ENCODE data around the gene THEMIS. TPM values are rescaled to one million over a fixed set of nuclear protein-coding genes. Genes with fewer than 3 reads are reported as not detected.

The THEMIS gene
- polyA plus RNA-seq, 1 donor from 2014 or later = not detected

DNA sequence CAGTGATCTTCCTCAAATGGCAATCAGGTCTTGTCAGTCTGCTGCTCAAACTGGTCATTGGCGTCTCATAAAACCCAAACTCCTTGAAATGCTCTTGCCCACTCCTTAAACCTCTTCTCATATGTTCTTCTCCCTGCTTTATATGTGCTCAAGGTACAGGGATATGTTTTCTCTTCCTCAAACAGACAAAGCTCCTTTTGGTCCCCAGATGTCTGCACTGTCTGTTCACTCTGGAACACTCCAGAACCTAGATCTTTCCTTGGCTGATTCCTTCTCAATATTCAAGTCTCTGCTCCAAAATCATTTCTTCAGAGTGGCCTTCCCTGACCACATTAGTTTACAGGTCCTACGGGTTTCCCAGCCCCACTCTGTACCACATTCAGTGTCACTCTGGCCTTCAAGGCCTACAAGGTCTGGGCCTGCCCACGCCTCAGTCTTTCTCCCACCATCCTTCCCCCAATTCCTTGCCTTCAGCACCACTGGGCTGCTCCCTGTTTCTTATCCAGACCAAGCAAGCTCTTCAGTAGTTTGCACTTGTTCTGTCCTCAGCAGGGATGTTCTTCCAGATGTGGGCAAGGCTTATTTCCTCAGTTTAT is 9.0 kb downstream of the THEMIS start:
- Histone ChIP-seq H3K9me2 (ENCODE audit: insufficient read depth, low read length) (no peaks in the 10 kb centered on the region), H3K27ac (ENCODE audit: low read length) (no peak overlapping the region), H4K20me1 (ENCODE audit: insufficient read depth) (no peaks in the 10 kb centered on the region), H2AFZ (ENCODE audit: low read depth, low read length) (no peak overlapping the region), H3K9me3 (ENCODE audit: low read length) (no peaks in the 10 kb centered on the region), H3F3A (ENCODE audit: insufficient read depth, low read length, poor library complexity, severe bottlenecking) (no peaks in the 10 kb centered on the region), H3K4me2 (ENCODE audit: low read length) (no peak overlapping the region), H3K9ac (ENCODE audit: low read length) (no peak overlapping the region), H3K27me3 (ENCODE audit: insufficient read depth, low read depth, low read length) (no peaks in the 10 kb centered on the region), H3K79me2 (replicated peaks; ENCODE audit: insufficient read depth, low read length) (no peaks in the 10 kb centered on the region), H3K36me3 (ENCODE audit: insufficient read depth, low read length) (no peaks in the 10 kb centered on the region), H3K4me3 (ENCODE audit: low read length) (no peak overlapping the region)
- TF ChIP-seq SMC3 (conservative IDR thresholded peaks at IDR 0.05; ENCODE audit: poor library complexity) (no peak), RAD21 (conservative IDR thresholded peaks at IDR 0.05) (no peak), MXI1 (conservative IDR thresholded peaks at IDR 0.05; ENCODE audit: poor library complexity, severe bottlenecking) (no peak)
- TF ChIP-seq, protein P1, sequence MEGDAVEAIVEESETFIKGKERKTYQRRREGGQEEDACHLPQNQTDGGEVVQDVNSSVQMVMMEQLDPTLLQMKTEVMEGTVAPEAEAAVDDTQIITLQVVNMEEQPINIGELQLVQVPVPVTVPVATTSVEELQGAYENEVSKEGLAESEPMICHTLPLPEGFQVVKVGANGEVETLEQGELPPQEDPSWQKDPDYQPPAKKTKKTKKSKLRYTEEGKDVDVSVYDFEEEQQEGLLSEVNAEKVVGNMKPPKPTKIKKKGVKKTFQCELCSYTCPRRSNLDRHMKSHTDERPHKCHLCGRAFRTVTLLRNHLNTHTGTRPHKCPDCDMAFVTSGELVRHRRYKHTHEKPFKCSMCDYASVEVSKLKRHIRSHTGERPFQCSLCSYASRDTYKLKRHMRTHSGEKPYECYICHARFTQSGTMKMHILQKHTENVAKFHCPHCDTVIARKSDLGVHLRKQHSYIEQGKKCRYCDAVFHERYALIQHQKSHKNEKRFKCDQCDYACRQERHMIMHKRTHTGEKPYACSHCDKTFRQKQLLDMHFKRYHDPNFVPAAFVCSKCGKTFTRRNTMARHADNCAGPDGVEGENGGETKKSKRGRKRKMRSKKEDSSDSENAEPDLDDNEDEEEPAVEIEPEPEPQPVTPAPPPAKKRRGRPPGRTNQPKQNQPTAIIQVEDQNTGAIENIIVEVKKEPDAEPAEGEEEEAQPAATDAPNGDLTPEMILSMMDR (IDR thresholded peaks at IDR 0.05; ENCODE audit: poor library complexity, severe bottlenecking) = no peak

DNA sequence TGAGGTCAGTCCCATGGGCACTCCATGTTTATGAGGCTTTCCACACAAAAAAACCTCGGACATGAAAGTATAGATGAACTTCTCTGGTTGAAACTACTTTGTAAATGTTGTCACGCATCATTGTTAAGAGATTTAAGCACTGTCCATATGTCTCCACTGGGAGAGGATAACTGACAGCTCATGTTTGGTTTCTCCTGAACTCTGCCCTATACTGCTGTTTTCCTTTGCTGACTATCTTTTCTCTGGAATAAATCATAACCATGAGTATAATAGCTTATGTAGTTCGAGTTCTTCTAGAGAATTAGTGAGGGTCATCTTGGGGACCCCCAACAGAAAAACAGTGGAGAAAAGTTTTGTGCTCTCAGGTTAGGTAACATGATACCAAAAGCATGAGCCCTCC is 14.3 kb downstream of the THEMIS start:
- H3K9me2 ChIP-seq (ENCODE audit: insufficient read depth, low read length) = no peaks in the 10 kb centered on the region
- H3K27me3 ChIP-seq (ENCODE audit: insufficient read depth, low read depth, low read length) = no peaks in the 10 kb centered on the region
- H3K9me3 ChIP-seq (ENCODE audit: low read length) = no peaks in the 10 kb centered on the region
- no peak overlapping the region for H3K4me3 ChIP-seq (ENCODE audit: low read length)
- TF ChIP-seq EP300 (conservative IDR thresholded peaks at IDR 0.05; ENCODE audit: poor library complexity, severe bottlenecking) (no peak), TAF1 (IDR thresholded peaks at IDR 0.05; ENCODE audit: low read depth) (no peak), MXI1 (conservative IDR thresholded peaks at IDR 0.05; ENCODE audit: poor library complexity, severe bottlenecking) (no peak), POLR2AphosphoS5 (IDR thresholded peaks at IDR 0.05) (no peak), SMC3 (conservative IDR thresholded peaks at IDR 0.05; ENCODE audit: poor library complexity) (no peak)
- TF ChIP-seq, protein P2, sequence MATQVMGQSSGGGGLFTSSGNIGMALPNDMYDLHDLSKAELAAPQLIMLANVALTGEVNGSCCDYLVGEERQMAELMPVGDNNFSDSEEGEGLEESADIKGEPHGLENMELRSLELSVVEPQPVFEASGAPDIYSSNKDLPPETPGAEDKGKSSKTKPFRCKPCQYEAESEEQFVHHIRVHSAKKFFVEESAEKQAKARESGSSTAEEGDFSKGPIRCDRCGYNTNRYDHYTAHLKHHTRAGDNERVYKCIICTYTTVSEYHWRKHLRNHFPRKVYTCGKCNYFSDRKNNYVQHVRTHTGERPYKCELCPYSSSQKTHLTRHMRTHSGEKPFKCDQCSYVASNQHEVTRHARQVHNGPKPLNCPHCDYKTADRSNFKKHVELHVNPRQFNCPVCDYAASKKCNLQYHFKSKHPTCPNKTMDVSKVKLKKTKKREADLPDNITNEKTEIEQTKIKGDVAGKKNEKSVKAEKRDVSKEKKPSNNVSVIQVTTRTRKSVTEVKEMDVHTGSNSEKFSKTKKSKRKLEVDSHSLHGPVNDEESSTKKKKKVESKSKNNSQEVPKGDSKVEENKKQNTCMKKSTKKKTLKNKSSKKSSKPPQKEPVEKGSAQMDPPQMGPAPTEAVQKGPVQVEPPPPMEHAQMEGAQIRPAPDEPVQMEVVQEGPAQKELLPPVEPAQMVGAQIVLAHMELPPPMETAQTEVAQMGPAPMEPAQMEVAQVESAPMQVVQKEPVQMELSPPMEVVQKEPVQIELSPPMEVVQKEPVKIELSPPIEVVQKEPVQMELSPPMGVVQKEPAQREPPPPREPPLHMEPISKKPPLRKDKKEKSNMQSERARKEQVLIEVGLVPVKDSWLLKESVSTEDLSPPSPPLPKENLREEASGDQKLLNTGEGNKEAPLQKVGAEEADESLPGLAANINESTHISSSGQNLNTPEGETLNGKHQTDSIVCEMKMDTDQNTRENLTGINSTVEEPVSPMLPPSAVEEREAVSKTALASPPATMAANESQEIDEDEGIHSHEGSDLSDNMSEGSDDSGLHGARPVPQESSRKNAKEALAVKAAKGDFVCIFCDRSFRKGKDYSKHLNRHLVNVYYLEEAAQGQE (IDR thresholded peaks at IDR 0.05; ENCODE audit: borderline replicate concordance) = no peak
- no peaks in the 10 kb centered on the region for H4K20me1 ChIP-seq (ENCODE audit: insufficient read depth)
- H3K9ac ChIP-seq (ENCODE audit: low read length) = no peak overlapping the region
- no peak overlapping the region for H2AFZ ChIP-seq (ENCODE audit: low read depth, low read length)
- no peaks in the 10 kb centered on the region for H3F3A ChIP-seq (ENCODE audit: insufficient read depth, low read length, poor library complexity, severe bottlenecking)
- H3K4me2 ChIP-seq (ENCODE audit: low read length) = no peak overlapping the region
- H3K79me2 ChIP-seq (replicated peaks; ENCODE audit: insufficient read depth, low read length) = no peaks in the 10 kb centered on the region
- H3K27ac ChIP-seq (ENCODE audit: low read length) = no peak overlapping the region
- no peaks in the 10 kb centered on the region for H3K36me3 ChIP-seq (ENCODE audit: insufficient read depth, low read length)

DNA sequence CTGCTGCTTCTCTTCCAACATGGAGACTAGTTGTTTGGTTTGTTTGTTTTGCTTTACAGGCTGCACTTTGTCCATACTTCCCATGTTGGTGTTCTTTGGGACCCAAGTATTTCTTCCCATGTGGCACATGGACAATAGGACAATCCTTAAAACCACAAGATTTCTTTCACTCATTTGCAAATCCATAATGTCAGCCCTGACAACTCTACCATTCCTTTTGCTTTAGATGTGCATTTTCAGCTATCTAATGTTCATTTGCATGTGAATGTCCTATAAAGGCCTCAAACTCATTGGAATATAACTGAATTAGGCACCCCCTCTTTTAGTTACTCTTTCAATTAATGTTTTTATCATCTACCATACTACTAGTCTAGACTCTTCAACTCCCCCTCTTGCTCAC is 16.7 kb downstream of the THEMIS start:
- Histone ChIP-seq H2AFZ (ENCODE audit: low read depth, low read length) (no peak overlapping the region), H3K9ac (ENCODE audit: low read length) (no peak overlapping the region)
- TF ChIP-seq, protein P1 (IDR thresholded peaks at IDR 0.05; ENCODE audit: poor library complexity, severe bottlenecking) = no peak
- TF ChIP-seq, protein P2 (IDR thresholded peaks at IDR 0.05; ENCODE audit: borderline replicate concordance) = no peak
- TF ChIP-seq RAD21 (conservative IDR thresholded peaks at IDR 0.05) (no peak), TAF1 (IDR thresholded peaks at IDR 0.05; ENCODE audit: low read depth) (no peak), SMC3 (conservative IDR thresholded peaks at IDR 0.05; ENCODE audit: poor library complexity) (no peak), EP300 (conservative IDR thresholded peaks at IDR 0.05; ENCODE audit: poor library complexity, severe bottlenecking) (no peak), POLR2AphosphoS5 (IDR thresholded peaks at IDR 0.05) (no peak), EZH2 (IDR thresholded peaks at IDR 0.05; ENCODE audit: borderline replicate concordance, insufficient read depth, low read length, poor library complexity, severe bottlenecking) (no peak), MXI1 (conservative IDR thresholded peaks at IDR 0.05; ENCODE audit: poor library complexity, severe bottlenecking) (no peak)

More for the DNA sequence above, 16.7 kb downstream of the THEMIS start:
- no peaks in the 10 kb centered on the region for H3K36me3 ChIP-seq (ENCODE audit: insufficient read depth, low read length)
- H3K9me2 ChIP-seq (ENCODE audit: insufficient read depth, low read length) = no peaks in the 10 kb centered on the region
- no peak overlapping the region for H3K4me3 ChIP-seq (ENCODE audit: low read length)
- H3K27ac ChIP-seq (ENCODE audit: low read length) = no peak overlapping the region
- H4K20me1 ChIP-seq (ENCODE audit: insufficient read depth) = no peaks in the 10 kb centered on the region
- no peaks in the 10 kb centered on the region for H3K9me3 ChIP-seq (ENCODE audit: low read length)
- H3K4me2 ChIP-seq (ENCODE audit: low read length) = no peak overlapping the region
- no peaks in the 10 kb centered on the region for H3K27me3 ChIP-seq (ENCODE audit: insufficient read depth, low read depth, low read length)
- no peaks in the 10 kb centered on the region for H3K79me2 ChIP-seq (replicated peaks; ENCODE audit: insufficient read depth, low read length)
- no peaks in the 10 kb centered on the region for H3F3A ChIP-seq (ENCODE audit: insufficient read depth, low read length, poor library complexity, severe bottlenecking)

Measured in neural cell (in vitro differentiated cells).